Stimulated activated CD4-positive, alpha-beta T cell treated with anti-CD3 and anti-CD28 coated beads, Interleukin-1b, Interleukin-23, amount 100 ng/mL, for 1 hour (primary cell): ENCODE data around the gene SYTL3.
"Not testable (repeated sequence)": the region's sequence is repeated elsewhere in the genome, so short reads cannot be mapped to it uniquely, and the experiment has no call there.

Experiments used
- DNase-seq, 2 donors: peaks; one replicate each; pipeline ENCODE4 v3.0.0-alpha.2; 2020; ENCODE audit warnings: low read depth in 2 of 2

The SYTL3 gene

GRCh38 chr6:158663625-158664165 is 13.8 kb downstream of the SYTL3 start:
- DNase-seq: no peak

DNA sequence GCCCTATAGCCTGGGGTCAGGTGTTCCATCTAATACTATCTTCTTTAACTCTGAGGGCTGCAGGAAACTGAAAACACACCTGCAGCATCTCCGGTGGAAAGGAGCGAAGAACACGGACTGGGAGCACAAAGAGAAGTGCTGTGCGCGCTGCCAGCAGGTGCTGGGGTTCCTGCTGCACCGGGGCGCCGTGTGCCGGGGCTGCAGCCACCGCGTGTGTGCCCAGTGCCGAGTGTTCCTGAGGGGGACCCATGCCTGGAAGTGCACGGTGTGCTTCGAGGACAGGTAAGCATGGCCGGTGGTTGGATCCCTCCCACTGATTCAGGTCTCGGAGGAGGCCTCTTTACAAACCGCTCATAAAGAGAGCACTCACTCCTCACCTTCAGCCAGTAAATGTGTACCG is 15.5 kb downstream of the SYTL3 start:
- no peak for DNase-seq

GRCh38 chr6:158666628-158667359 is 16.9 kb downstream of the SYTL3 start:
- DNase-seq: no peak

DNA sequence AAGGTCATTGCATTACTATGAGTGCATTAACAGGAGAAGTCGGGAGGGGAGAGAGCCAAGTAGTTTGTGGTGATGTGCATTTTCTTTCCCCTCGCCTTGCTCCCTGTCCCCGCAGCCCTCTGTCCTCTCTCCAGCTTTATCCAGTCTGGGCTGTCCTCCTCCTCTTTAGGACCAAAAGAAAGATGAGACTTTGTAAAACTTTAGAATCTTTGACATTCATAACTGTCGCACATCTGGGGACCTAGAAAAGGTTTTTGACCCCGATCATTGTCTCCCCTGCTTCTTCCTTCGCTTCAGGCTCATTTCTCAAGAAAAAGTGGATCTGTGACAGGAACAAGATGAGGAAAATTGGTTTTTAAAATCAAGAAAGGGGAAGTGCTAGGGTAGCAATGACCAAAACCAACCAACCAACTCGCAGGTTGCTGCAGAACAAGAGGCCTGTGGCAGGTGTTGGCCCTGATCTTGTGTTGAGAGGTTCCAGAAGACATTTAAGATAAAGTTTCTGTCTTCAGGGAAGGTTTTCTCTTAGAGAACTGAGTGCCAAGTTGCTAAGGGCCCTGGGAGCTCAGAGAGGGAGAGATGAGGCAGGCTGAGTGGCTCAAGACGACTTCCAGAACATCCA is 17.6 kb downstream of the SYTL3 start:
- no peak for DNase-seq

- no peak for DNase-seq
Observed at GRCh38 chr6:158668707-158669103, 18.9 kb downstream of the SYTL3 start.

DNA sequence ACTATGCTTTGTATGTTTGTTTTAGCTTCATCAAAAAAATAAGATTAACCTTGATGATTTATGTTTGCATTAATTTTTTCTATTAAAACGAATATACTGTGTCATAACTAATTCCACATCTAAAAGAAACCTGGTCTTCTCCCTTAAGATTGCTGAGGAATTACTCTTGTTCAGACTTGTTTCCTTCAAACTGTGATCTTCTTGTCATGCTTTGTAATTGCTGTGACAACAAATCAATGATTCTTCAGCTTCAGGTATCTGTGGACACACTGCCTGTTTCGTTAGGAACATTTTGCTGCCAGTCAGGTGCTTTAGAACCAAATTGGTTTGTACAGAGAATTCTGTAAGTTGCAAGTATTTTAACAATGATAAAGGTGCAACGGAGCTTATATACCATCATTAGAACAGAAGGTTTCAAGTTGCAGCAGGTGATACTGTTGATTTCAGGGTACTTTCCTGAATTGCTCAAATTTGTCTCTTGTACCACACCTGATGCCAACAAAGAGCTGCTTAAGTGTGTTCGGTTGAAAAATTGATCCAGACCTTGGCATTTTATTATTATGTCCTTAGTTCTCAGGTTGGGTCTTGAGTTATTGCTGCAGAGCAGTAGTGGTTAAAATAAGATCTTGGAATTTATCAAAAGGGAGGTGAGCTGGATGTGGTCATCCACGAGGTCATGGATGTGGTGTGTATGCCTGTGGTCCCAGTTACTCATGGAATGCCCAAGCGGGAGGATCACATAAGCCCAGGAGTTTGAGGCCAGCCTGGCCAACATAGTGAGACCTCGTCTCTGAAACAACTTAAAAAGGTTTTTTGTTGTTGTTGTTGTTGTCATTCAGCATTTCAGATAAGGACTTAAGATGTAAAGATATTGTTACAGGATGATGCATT is 19.5 kb downstream of the SYTL3 start:
- DNase-seq: no peak

GRCh38 chr6:158672119-158672518 is 22.3 kb downstream of the SYTL3 start:
- DNase-seq: not testable (repeated sequence)

DNA sequence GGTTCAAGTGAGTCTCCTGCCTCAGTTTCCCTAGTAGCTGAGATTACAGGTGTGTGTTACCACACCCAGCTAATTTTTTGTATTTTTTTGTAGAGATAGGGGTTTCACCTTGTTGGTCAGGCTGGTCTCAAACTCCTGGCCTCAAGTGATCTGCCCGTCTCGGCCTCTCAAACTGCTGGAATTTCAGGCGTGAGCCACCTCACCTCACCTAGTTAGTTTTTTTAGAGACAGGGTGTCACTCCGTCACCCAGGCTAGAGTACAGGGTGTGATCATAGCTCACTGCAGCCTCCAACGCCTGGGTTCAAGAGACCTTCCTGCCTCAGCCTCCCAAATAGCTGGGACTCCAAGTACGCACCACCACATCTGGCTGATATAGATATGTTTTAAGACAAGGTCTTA is 22.9 kb downstream of the SYTL3 start:
- no peak for DNase-seq

GRCh38 chr6:158674342-158675131 is 24.7 kb downstream of the SYTL3 start:
- DNase-seq: no peak

- DNase-seq: not testable (repeated sequence)
Observed at GRCh38 chr6:158677094-158677493, 27.2 kb downstream of the SYTL3 start.

DNA sequence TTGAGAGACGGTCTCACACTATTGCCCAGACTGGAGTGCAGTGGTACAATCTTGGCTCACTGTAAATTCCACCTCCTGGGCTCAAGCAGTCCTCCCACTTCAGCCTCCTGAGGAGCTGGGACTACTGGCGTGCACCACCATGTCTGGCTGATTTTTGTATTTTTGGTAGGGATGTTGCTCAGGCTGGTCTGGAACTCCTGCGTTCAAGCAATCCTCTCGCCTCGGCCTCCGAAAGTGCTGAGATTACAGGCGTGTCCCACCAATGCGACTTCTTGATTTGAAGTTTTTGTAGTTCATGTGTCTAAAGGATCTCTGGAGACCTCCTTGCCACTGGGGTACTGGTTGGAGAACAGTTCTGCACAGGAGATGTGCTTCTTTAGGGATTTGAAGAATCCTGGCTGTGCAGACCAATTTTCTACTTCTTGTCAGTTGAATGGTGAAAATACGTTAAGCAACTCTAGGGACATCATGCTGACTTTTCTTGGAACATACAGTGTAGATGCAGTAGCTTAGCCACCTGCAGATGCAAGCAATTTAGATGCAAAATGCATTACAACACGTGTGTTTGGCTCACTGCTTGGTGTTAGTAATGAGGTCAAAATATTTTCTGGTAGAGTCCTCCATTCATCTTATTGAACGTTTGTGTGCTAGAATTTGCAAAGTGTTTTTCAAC is 28.2 kb downstream of the SYTL3 start:
- DNase-seq: no peak

DNA sequence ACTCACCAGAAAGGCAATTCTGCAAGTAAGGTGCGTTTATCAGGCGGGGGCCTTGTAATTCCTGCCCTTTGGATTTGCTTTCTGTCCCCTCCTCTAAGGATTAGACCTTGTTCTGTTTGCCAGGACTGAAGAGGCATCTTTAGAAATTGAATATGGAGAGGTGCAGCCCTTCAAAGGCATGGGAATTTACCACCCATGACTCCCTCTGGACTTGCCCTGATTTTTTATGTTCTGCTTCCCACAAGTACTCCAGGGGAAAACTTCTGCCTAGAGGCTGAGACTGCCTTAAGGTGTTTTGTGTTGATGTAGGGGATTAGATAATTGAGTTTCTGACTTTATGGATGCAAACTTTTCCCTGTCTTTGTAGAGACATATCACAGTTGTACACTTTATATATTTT is 30.2 kb downstream of the SYTL3 start:
- DNase-seq: no peak

DNA sequence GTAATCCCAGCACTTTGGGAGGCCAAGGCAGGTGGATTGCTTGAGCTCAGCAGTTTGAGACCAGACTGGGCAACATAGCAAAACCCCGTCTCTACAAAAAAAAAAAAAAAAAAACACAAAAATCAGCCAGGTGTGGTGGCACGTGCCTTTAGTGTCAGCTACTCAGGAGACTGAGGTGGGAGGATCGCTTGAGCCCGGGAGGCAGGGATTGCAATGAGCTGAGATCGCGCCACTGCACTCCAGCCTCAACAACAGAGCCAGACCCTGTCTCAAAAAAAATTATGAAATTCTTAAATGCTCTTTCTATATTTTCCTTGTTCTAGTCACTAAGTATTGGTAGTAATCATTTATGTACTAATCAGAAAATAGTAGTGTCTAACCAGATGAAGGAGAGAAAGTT is 30.6 kb downstream of the SYTL3 start:
- no peak for DNase-seq

DNA sequence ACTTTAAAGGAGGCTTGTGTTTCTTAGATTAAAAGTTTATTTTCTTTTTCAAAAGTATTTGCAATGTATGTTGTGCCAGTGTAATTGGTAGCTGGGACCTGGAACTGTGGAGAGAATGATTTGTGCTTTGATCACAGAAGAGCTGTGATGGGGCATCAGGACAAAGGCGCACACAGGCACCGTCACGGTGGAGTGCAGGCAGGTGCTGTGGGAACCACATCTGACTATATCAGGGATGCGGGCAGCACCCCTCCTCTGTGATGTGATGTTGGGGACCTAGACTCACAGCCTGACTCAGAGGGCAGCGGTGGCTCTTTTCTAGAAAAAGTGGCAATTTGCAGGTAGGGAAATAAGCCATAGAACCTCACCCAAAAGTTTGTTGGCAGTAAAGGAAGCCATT is 34.5 kb downstream of the SYTL3 start:
- no peak for DNase-seq

GRCh38 chr6:158684745-158685324 is 35.0 kb downstream of the SYTL3 start:
- DNase-seq: no peak

DNA sequence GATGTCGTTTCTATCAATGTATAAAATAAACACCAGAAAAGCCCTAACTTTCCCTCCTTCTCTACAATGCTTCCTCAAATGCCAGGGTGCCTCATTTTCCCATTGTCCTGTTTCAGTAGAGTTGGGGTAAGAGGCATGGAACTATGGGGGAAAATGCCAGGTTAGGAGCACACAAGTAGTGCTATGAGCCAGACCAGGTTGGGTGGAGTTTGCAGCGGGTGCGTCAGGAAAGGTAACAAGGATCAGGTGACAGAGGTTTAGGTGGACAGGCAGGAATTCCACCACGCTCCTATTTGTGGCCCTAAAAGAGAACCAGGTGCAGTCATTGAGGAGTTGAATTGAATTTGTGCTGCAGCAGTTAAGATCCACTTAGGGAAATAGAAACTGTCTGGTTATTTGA is 36.5 kb downstream of the SYTL3 start:
- DNase-seq: no peak

DNA sequence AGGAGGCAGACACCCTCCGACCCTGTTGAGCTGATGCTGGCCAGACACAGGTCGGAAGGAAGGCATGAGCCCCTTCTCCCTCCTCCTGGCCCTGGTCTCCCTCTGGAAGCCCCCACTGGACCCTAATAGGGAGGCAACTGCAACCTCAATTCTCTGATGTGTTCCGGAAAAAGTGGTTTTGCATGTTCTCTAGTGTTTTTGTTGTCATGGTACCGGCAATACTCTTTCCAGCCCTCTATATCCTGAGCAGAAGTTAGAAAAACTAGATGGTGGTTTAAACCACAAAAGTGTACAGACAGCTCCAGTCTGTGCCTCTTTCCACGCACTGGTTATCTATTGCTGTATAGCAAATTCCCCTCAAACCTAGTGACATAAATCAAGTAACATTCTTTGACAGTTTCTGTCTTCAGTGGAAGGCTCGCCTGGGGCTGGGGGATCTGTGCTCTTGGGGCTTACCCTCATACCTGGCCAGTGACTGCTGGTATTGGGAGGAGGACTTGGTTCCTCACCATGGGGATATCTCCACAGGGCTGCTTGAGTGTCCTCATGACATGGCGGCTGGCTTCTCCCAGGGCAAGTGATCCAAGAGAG is 37.0 kb downstream of the SYTL3 start:
- DNase-seq: peak in 1 of 2 donors; percentile 10

- no peak for DNase-seq
Observed at GRCh38 chr6:158687506-158687905, 37.7 kb downstream of the SYTL3 start.

- no peak for DNase-seq
Observed at GRCh38 chr6:158688860-158689259, 39.0 kb downstream of the SYTL3 start.

DNA sequence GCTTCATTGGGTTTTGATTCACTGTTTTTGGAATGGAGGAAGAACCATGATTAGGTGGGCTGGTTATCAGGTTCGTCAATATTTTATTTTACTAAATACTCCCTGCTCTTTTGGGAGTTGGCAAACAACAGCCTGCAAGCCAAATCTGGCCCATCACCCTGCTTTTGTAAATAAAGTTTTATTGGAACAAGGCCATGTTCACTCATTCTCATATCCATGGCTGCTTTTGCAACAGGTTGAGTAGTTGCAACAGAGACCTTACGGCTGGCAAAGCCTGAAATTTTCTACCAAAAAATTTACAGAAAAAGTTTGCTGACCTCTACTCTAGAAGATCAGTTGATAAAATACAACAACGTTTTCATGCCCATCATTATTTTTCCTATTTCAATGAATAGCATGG is 45.1 kb downstream of the SYTL3 start:
- no peak for DNase-seq
